GM18499 (cell line): ENCODE data around the gene PARN.
"Not testable (repeated sequence)": the region's sequence is repeated elsewhere in the genome, so short reads cannot be mapped to it uniquely, and the experiment has no call there.

Experiments used
- ATAC-seq: cut with Tn5 transposase; IDR thresholded peaks from one replicate; pipeline ENCODE4 v1.9.1; 2021; ENCODE audit warnings: moderate number of reproducible peaks; ENCODE audit not compliant: insufficient read depth, unreplicated experiment

Gene PARN, protein sequence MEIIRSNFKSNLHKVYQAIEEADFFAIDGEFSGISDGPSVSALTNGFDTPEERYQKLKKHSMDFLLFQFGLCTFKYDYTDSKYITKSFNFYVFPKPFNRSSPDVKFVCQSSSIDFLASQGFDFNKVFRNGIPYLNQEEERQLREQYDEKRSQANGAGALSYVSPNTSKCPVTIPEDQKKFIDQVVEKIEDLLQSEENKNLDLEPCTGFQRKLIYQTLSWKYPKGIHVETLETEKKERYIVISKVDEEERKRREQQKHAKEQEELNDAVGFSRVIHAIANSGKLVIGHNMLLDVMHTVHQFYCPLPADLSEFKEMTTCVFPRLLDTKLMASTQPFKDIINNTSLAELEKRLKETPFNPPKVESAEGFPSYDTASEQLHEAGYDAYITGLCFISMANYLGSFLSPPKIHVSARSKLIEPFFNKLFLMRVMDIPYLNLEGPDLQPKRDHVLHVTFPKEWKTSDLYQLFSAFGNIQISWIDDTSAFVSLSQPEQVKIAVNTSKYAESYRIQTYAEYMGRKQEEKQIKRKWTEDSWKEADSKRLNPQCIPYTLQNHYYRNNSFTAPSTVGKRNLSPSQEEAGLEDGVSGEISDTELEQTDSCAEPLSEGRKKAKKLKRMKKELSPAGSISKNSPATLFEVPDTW

DNA sequence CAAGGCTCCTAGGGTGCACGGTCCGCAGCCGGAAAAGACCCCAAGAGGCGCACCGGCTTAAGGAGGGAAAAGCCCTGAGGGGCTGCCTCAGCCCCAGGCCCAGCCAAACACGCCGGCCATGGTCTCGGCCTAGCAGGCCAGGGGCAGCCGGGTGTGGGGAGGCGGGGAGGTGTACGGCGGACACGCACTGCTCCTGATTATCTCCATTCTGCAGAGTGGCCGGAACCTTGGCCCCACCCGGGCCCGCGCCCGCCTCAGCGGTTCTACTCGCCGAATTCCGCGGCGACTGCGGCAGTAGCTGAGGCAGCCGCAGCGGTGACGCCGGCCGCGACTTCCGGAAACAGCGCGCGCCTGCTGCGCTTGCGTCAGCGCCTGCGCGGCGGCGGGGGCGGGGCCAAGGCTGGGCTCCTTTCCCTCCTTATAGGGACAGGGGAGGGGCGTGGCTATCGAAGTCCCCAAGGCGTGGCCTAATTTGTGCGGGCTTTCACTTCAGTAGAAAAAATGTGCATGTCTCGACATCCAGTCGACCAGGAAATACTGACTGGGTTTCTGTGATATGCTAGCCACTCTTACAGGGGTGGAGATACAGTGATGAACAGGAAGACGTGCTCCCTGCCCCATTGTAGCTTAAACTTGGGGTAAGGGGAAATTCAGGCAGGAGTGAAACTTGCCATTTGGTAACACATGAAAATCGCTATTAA is at the start of gene PARN:
TSS of gene PARN (minus strand) at position 342 of the 701 bp plus-strand sequence. CDS start at position 207, 135 bp downstream.
- ATAC-seq: peak; percentile 34

DNA sequence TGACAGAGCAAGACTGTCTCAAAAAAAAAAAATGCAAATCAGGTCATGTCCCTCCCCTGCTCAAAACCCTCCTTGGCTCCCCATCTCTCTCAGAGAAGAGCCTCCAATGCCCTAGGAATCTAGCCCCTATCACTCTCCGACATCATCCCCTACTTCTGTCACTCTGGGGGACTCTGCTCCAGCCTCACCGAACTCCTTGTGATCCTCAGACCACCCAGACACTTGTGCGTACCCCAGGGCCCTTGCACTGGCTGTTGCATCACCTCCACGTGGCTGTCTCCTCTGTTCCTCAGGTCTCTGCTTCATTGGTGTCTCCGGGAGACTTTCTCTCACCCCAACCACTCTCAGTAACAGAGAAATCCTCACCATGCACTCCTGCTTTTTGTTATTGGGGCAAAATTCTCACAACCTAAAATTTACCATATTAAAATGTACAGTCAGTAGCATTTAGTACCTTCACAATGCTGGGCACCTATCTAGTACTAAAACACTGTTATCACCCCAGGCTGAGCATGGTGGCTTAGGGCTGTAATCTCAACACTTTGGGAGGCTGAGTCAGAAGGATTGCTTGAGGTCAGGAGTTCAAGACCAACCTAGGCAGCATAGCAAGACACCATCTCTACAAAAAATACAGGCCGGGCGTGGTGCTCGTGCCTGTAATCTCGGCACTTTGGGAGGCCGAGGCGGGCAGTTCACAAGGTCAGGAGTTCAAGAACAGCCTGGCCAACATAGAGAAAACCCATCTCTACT is 48.9 kb upstream of the PARN start:
- no peak for ATAC-seq

DNA sequence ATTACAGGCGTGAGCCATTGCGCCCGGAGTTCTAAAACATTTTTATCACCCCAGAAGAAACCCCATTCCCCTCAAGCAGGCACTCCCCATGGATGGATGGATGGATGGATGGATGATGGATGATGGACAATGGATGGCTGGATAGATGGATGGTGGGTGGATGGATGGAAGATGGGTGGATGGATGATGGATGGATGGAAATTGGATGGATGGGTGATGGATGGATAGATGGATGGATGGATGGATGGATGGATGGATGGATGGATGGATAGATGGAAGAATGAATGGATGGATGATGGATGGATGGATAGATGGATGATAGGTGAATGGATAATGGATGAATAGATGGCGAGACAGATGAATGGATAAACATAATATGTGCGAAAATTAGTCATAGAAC is 47.6 kb upstream of the PARN start:
- ATAC-seq: no peak

GRCh38 chr16:14676633-14677032 is 46.6 kb upstream of the PARN start:
- ATAC-seq: no peak

GRCh38 chr16:14672403-14672971 is 42.4 kb upstream of the PARN start:
- ATAC-seq: no peak

GRCh38 chr16:14669776-14670175 is 39.7 kb upstream of the PARN start:
- ATAC-seq: no peak

GRCh38 chr16:14668556-14669223 is 38.6 kb upstream of the PARN start:
- ATAC-seq: no peak

- no peak for ATAC-seq
Observed at GRCh38 chr16:14667347-14668266, 37.5 kb upstream of the PARN start.

GRCh38 chr16:14658063-14658462 is 28.0 kb upstream of the PARN start:
- ATAC-seq: no peak

GRCh38 chr16:14652726-14653125 is 22.7 kb upstream of the PARN start:
- ATAC-seq: no peak

DNA sequence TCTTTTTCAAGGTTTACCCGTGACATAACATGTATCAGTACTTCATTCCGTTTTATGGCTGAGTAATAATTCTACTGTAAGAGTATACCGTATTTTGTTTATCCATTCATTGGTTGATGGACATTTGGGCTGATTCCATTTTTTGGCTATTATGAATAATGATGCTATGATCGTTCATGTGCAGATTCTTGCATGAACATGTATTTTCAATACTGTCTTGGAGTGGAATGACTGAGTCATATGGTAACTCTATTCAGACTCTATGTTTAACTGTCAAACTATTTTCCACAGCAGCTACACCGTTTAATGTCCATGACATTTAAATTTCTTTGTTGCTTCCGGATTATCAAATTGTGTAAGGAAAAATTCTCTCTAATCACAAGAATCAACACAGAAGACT is 20.6 kb upstream of the PARN start:
- no peak for ATAC-seq

DNA sequence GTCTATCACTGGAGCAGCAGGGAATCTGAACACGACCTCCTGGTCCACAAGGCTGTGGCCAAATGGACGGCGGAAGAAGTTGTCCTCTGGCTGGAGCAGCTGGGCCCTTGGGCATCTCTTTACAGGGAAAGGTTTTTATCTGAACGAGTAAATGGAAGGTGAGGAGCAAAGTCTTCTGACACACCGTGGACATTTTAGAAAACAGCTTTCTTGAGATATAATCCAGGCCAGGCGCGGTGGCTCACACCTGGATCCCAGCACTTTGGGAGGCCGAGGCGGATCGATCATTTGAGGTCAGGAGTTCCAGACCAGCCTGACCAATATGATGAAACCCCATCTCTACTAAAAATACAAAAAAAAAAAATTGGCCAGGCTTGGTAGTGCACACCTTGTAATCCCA is 19.8 kb upstream of the PARN start:
- no peak for ATAC-seq

DNA sequence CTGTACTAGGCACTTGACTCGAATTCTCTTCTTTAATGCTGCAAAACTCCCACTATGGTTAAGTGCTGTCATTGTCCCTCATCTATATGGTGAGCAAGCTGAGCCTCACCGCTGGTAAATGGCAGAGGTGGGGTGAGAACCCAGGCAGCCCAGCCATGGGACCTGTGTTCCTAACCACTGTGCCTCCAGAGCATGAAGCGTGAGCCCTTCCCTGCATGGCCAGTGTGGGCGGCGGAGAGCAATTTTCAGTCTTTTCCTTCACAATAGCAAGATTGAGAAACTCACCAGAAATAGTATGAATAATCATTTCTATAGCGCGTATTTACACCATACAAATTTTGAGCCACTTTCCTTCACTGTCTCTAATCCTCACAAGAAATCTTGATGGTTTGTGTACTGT is 11.9 kb upstream of the PARN start:
- ATAC-seq: no peak

GRCh38 chr16:14641206-14641605 is 11.1 kb upstream of the PARN start:
- ATAC-seq: no peak

GRCh38 chr16:14640538-14640937 is 10.5 kb upstream of the PARN start:
- ATAC-seq: no peak

GRCh38 chr16:14636951-14637240 is 6.8 kb upstream of the PARN start:
- ATAC-seq: not testable (repeated sequence)

- ATAC-seq: not testable (repeated sequence)
Observed at GRCh38 chr16:14636179-14636950, 6.3 kb upstream of the PARN start.
